Measurements from ENCODE around the gene PDCD4. TPM values are rescaled to one million over a fixed set of nuclear protein-coding genes. Genes with fewer than 3 reads are reported as not detected.

Gene PDCD4
- total RNA-seq, 2 experiments from 2014 or later = 59.0 to 116 TPM

DNA sequence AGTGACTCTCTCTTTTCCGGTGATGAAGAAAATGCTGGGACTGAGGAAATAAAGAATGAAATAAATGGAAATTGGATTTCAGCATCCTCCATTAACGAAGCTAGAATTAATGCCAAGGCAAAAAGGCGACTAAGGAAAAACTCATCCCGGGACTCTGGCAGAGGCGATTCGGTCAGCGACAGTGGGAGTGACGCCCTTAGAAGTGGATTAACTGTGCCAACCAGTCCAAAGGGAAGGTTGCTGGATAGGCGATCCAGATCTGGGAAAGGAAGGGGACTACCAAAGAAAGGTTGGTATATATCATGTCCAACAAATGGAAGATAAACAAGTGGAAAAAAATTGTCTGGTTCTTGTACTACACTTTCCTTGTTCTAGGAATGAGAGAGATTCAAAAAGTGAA is 9.5 kb downstream of the PDCD4 start:
- Histone ChIP-seq H3K4me1 (ENCODE audit: insufficient read depth, low read length, poor library complexity, severe bottlenecking) (peaks cover 22% of the 10 kb centered on the region), H3K36me3 (ENCODE audit: insufficient read depth, low read length) (peaks cover 86% of the 10 kb centered on the region), H3K9me2 (ENCODE audit: insufficient read depth, low read length) (no peaks in the 10 kb centered on the region), H3K9me3 (ENCODE audit: low read length) (peaks cover 3% of the 10 kb centered on the region; the same call in 1 of the 2 replicates), H2AFZ (ENCODE audit: low read length) (no peak overlapping the region), H4K20me1 (ENCODE audit: insufficient read depth, low read length) (0 out of 2 replicates have a peak, but pooled peaks cover 4% of the 10 kb centered on the region), H3K79me2 (ENCODE audit: insufficient read depth, low read depth, low read length) (peaks cover 23% of the 10 kb centered on the region; the same call in 1 of the 2 replicates), H3K27ac (ENCODE audit: low read depth, low read length, poor library complexity, severe bottlenecking) (no peak overlapping the region), H3K4me3 (ENCODE audit: low read depth, low read length, poor library complexity, severe bottlenecking) (no peak overlapping the region), H3K4me2 (ENCODE audit: low read length) (peak overlapping the region; percentile 61)
- TF ChIP-seq, protein P1, sequence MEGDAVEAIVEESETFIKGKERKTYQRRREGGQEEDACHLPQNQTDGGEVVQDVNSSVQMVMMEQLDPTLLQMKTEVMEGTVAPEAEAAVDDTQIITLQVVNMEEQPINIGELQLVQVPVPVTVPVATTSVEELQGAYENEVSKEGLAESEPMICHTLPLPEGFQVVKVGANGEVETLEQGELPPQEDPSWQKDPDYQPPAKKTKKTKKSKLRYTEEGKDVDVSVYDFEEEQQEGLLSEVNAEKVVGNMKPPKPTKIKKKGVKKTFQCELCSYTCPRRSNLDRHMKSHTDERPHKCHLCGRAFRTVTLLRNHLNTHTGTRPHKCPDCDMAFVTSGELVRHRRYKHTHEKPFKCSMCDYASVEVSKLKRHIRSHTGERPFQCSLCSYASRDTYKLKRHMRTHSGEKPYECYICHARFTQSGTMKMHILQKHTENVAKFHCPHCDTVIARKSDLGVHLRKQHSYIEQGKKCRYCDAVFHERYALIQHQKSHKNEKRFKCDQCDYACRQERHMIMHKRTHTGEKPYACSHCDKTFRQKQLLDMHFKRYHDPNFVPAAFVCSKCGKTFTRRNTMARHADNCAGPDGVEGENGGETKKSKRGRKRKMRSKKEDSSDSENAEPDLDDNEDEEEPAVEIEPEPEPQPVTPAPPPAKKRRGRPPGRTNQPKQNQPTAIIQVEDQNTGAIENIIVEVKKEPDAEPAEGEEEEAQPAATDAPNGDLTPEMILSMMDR (conservative IDR thresholded peaks at IDR 0.05; ENCODE audit: low read length) = no peak
- no peak for TF ChIP-seq EZH2phosphoT487 (IDR thresholded peaks at IDR 0.05; ENCODE audit: borderline replicate concordance, low read depth, low read length)
- CTCF ChIA-PET (ENCODE audit: unreplicated experiment) = interaction anchor here (1.7 kb wide), 1 partner anchor 15 kb away, joined by 4 read pairs; no protein-coding TSS in a partner anchor
- no peak for DNase-seq (ENCODE audit: low spot score)
- intact Hi-C loops (cut with micrococcal nuclease; ENCODE audit: unreplicated experiment) = no loop called here
- POLR2A ChIA-PET = interaction anchor here (0.6 to 2.4 kb wide), 4 partner anchors 12 to 28 kb away, joined by 3 to 12 read pairs (median 6); no protein-coding TSS in a partner anchor
- BruUV-seq (replicated peaks) = no TSS peak

DNA sequence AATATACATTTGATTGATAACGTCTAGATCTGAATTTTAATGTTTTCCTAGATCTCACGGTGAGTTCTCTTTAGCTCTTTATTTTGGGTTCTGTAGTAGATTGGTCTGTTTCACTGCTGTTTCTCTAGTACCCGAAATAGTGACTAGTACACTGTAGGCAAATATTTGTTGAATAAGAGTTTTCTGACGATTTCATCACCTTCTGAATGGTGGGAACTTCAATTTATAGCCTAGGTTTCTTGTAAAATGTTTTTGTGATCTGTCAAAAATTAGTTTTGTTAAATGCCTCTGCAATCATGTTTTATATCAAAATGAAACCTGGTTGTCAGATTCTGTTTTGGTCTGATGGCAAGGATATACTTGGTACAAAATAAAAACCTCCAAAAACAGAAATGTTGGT is 10.2 kb downstream of the PDCD4 start:
- Histone ChIP-seq H3K79me2 (ENCODE audit: insufficient read depth, low read depth, low read length) (peaks cover 17% of the 10 kb centered on the region; the same call in 1 of the 2 replicates), H4K20me1 (ENCODE audit: insufficient read depth, low read length) (0 out of 2 replicates have a peak, but pooled peaks cover 4% of the 10 kb centered on the region), H3K4me3 (ENCODE audit: low read depth, low read length, poor library complexity, severe bottlenecking) (peak overlapping the region; percentile 34), H3K4me1 (ENCODE audit: insufficient read depth, low read length, poor library complexity, severe bottlenecking) (peaks cover 22% of the 10 kb centered on the region), H3K9me3 (ENCODE audit: low read length) (no peaks in the 10 kb centered on the region), H2AFZ (ENCODE audit: low read length) (no peak overlapping the region; the same call in 1 of the 2 replicates), H3K36me3 (ENCODE audit: insufficient read depth, low read length) (peaks cover 86% of the 10 kb centered on the region), H3K9me2 (ENCODE audit: insufficient read depth, low read length) (no peaks in the 10 kb centered on the region), H3K27ac (ENCODE audit: low read depth, low read length, poor library complexity, severe bottlenecking) (no peak overlapping the region), H3K4me2 (ENCODE audit: low read length) (peak overlapping the region; percentile 61)
- intact Hi-C loops (cut with micrococcal nuclease; ENCODE audit: unreplicated experiment) = no loop called here
- CTCF ChIA-PET (ENCODE audit: unreplicated experiment) = interaction anchor here (0.9 to 1.7 kb wide), 2 partner anchors 15 to 82 kb away, joined by 4 read pairs; no protein-coding TSS in a partner anchor
- no peak for TF ChIP-seq EZH2phosphoT487 (IDR thresholded peaks at IDR 0.05; ENCODE audit: borderline replicate concordance, low read depth, low read length)
- TF ChIP-seq, protein P1 (conservative IDR thresholded peaks at IDR 0.05; ENCODE audit: low read length) = no peak
- BruUV-seq (replicated peaks) = no TSS peak
- no peak for DNase-seq (ENCODE audit: low spot score)
- POLR2A ChIA-PET = interaction anchor here (0.7 to 2.4 kb wide), 10 partner anchors 12 to 54 kb away, joined by 3 to 12 read pairs (median 4); no protein-coding TSS in a partner anchor

DNA sequence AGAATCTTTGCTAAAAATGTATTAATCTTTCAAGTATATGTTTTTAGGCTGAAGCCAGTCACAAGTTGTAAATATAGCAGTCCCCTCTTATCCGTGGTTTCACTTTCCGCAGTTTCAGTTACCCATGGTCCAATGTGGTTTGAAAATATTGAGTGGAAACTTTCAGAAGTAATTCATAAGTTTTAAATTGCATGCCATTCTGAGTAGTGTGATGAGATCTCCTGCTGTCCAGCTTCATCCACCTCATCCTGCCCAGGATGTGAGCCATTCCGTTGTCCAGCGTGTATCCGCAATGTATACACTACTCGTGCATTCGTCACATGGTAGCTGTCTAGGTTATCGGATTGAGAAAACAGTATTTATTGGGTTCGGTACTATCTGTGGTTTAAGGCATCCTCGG is 12.2 kb downstream of the PDCD4 start:
- Histone ChIP-seq H3K4me2 (ENCODE audit: low read length) (no peak overlapping the region), H4K20me1 (ENCODE audit: insufficient read depth, low read length) (0 out of 2 replicates have a peak, but pooled peaks cover 4% of the 10 kb centered on the region), H3K4me1 (ENCODE audit: insufficient read depth, low read length, poor library complexity, severe bottlenecking) (peaks cover 22% of the 10 kb centered on the region), H3K27ac (ENCODE audit: low read depth, low read length, poor library complexity, severe bottlenecking) (no peak overlapping the region), H3K36me3 (ENCODE audit: insufficient read depth, low read length) (peaks cover 86% of the 10 kb centered on the region), H2AFZ (ENCODE audit: low read length) (no peak overlapping the region), H3K9me3 (ENCODE audit: low read length) (no peaks in the 10 kb centered on the region), H3K9me2 (ENCODE audit: insufficient read depth, low read length) (no peaks in the 10 kb centered on the region), H3K79me2 (ENCODE audit: insufficient read depth, low read depth, low read length) (peaks cover 14% of the 10 kb centered on the region; the same call in 1 of the 2 replicates), H3K4me3 (ENCODE audit: low read depth, low read length, poor library complexity, severe bottlenecking) (no peak overlapping the region)
- no peak for DNase-seq (ENCODE audit: low spot score)
- TF ChIP-seq, protein P1 (conservative IDR thresholded peaks at IDR 0.05; ENCODE audit: low read length) = no peak
- no peak for TF ChIP-seq EZH2phosphoT487 (IDR thresholded peaks at IDR 0.05; ENCODE audit: borderline replicate concordance, low read depth, low read length)
- CTCF ChIA-PET (ENCODE audit: unreplicated experiment) = no interaction called here
- POLR2A ChIA-PET = interaction anchor here (0.6 to 0.9 kb wide), 2 partner anchors 13 to 80 kb away, joined by 3 read pairs; no protein-coding TSS in a partner anchor
- intact Hi-C loops (cut with micrococcal nuclease; ENCODE audit: unreplicated experiment) = no loop called here
- no TSS peak for BruUV-seq (replicated peaks)
